Fibroblast of lung (primary cell): ENCODE measurements around the gene SREBF1.

Source experiments
- CTCF ChIP-seq, 2 donors: IDR thresholded peaks in 1 of 2; conservative IDR thresholded peaks in 1 of 2; 1 replicate in 1 of 2; 2 replicates in 1 of 2; pipeline ENCODE4 v1.5.1; 2011 to 2012; ENCODE audit warnings: low read length in 2 of 2, control low read depth in 1 of 2, inconsistent platforms in 1 of 2, low read depth in 1 of 2, mild to moderate bottlenecking in 1 of 2
- EZH2 ChIP-seq: IDR thresholded peaks from 2 replicates; pipeline ENCODE4 v1.5.1; 2012; ENCODE audit warnings: low read length, control low read depth, mild to moderate bottlenecking; ENCODE audit errors: missing control alignments

- no peak for TF ChIP-seq EZH2
- TF ChIP-seq CTCF (conservative IDR thresholded peaks at IDR 0.05 in 1 of 2, IDR thresholded peaks at IDR 0.05 in 1 of 2; ENCODE audit: low read depth in 1 of 2, low read length in 2 of 2) = no peak
These were observed 615 bp upstream of the SREBF1 start for GRCh38 chr17:17837380-17837821.
